Stimulated activated naive B cell treated with anti-CD40 and anti-IgM and Interleukin-4, amounts not matched to agents 10 μg/mL and 1 μg/mL and 100 μg/mL, for 72 hours (primary cell): ENCODE results near the gene PTGES.
"Not testable (repeated sequence)": the region's sequence is repeated elsewhere in the genome, so short reads cannot be mapped to it uniquely, and the experiment has no call there.

Experiments
- ATAC-seq, 2 donors: fragments of 150-1000 bp; cut with Tn5 transposase; replicated peaks; 2 replicates each; pipeline ENCODE4 v1.10.0; 2021; ENCODE audit warnings: moderate library complexity in 1 of 2
- DNase-seq: peaks from one replicate; pipeline ENCODE4 v3.0.0; 2021
- H3K27ac Mint-ChIP-seq: one replicate; pipeline ENCODE4 v1.8.0; 2022; ENCODE audit warnings: mild to moderate bottlenecking, mixed read lengths
- H3K27me3 Mint-ChIP-seq, 2 donors: one replicate each; pipeline ENCODE4 v1.8.0; 2022; ENCODE audit warnings: mixed read lengths in 2 of 2
- H3K36me3 Mint-ChIP-seq, 2 donors: one replicate each; pipeline ENCODE4 v1.8.0; 2022; ENCODE audit warnings: mixed read lengths in 2 of 2, mild to moderate bottlenecking in 1 of 2
- H3K4me1 Mint-ChIP-seq, 2 donors: one replicate each; pipeline ENCODE4 v1.8.0; 2022; ENCODE audit warnings: mixed read lengths in 2 of 2, mild to moderate bottlenecking in 1 of 2
- H3K4me3 Mint-ChIP-seq, 2 donors: one replicate each; pipeline ENCODE4 v1.8.0; 2022; ENCODE audit warnings: mild to moderate bottlenecking in 2 of 2, mixed read lengths in 2 of 2, moderate library complexity in 1 of 2
- H3K9me3 Mint-ChIP-seq, 2 donors: one replicate each; pipeline ENCODE4 v1.8.0; 2022; ENCODE audit warnings: mixed read lengths in 2 of 2, mild to moderate bottlenecking in 1 of 2

PTGES gene

GRCh38 chr9:129761293-129761900, 8.6 kb upstream of the PTGES start:
- no peaks in the 10 kb centered on the region for H3K36me3 Mint-ChIP-seq
- DNase-seq (no peak), ATAC-seq (no peak)
- H3K27me3 Mint-ChIP-seq, result peaks cover 26 to 34% of the 10 kb centered on the region in 2 donors
- H3K9me3 Mint-ChIP-seq, result no peaks in the 10 kb centered on the region
- H3K4me3 Mint-ChIP-seq, result no peak overlapping the region
- peaks cover 9 to 20% of the 10 kb centered on the region in 2 donors for H3K4me1 Mint-ChIP-seq
- H3K27ac Mint-ChIP-seq, result no peak overlapping the region

GRCh38 chr9:129760784-129761183, 7.9 kb upstream of the PTGES start:
- not testable (repeated sequence) for H3K4me3 Mint-ChIP-seq, ATAC-seq, H3K9me3 Mint-ChIP-seq, H3K36me3 Mint-ChIP-seq, DNase-seq, H3K27ac Mint-ChIP-seq
- peaks cover 26 to 37% of the 10 kb centered on the region in 2 donors for H3K27me3 Mint-ChIP-seq
- H3K4me1 Mint-ChIP-seq, result peaks cover 9 to 21% of the 10 kb centered on the region in 2 donors

- no peak overlapping the region for H3K4me3 Mint-ChIP-seq
- no peak for ATAC-seq
- H3K27ac Mint-ChIP-seq, result no peak overlapping the region
- no peaks in the 10 kb centered on the region for H3K36me3 Mint-ChIP-seq
- no peaks in the 10 kb centered on the region for H3K9me3 Mint-ChIP-seq
- H3K27me3 Mint-ChIP-seq, result peaks cover 29 to 45% of the 10 kb centered on the region in 2 donors
- H3K4me1 Mint-ChIP-seq, result peaks cover 9 to 21% of the 10 kb centered on the region in 2 donors
- no peak for DNase-seq
These were observed 7.1 kb upstream of the PTGES start for GRCh38 chr9:129759804-129760502.

GRCh38 chr9:129759319-129759718, 6.5 kb upstream of the PTGES start:
- Mint-ChIP-seq H3K9me3 (no peaks in the 10 kb centered on the region), H3K27me3 (peaks cover 29 to 46% of the 10 kb centered on the region in 2 donors), H3K4me3 (no peak overlapping the region), H3K36me3 (no peaks in the 10 kb centered on the region), H3K4me1 (peaks cover 9 to 21% of the 10 kb centered on the region in 2 donors), H3K27ac (no peak overlapping the region)
- no peak for ATAC-seq
- no peak for DNase-seq

- Mint-ChIP-seq H3K4me1 (peaks cover 16 to 30% of the 10 kb centered on the region in 2 donors), H3K27ac (no peak overlapping the region), H3K9me3 (no peaks in the 10 kb centered on the region), H3K27me3 (peaks cover 46 to 67% of the 10 kb centered on the region in 2 donors), H3K36me3 (no peaks in the 10 kb centered on the region), H3K4me3 (peak overlapping the region in 1 of 2 donors; percentile 61)
- no peak for DNase-seq
- peak; percentile 82 to 83 for ATAC-seq
These were observed 4.2 kb upstream of the PTGES start for GRCh38 chr9:129757045-129757444.

GRCh38 chr9:129756191-129756590, 3.3 kb upstream of the PTGES start:
- Mint-ChIP-seq H3K4me3 (no peak overlapping the region), H3K9me3 (no peaks in the 10 kb centered on the region), H3K27me3 (peaks cover 47 to 59% of the 10 kb centered on the region in 2 donors), H3K27ac (no peak overlapping the region), H3K36me3 (no peaks in the 10 kb centered on the region), H3K4me1 (peaks cover 16 to 30% of the 10 kb centered on the region in 2 donors)
- DNase-seq (no peak), ATAC-seq (no peak)

- no peaks in the 10 kb centered on the region for H3K36me3 Mint-ChIP-seq
- H3K4me1 Mint-ChIP-seq, result peaks cover 16 to 30% of the 10 kb centered on the region in 2 donors
- no peak overlapping the region for H3K27ac Mint-ChIP-seq
- no peak for ATAC-seq
- no peaks in the 10 kb centered on the region for H3K9me3 Mint-ChIP-seq
- no peak overlapping the region for H3K4me3 Mint-ChIP-seq
- H3K27me3 Mint-ChIP-seq, result peaks cover 48 to 55% of the 10 kb centered on the region in 2 donors
- DNase-seq, result no peak
These were observed 2.3 kb upstream of the PTGES start for GRCh38 chr9:129755151-129755550.

GRCh38 chr9:129751841-129752801, 721 bp downstream of the PTGES start:
- DNase-seq, result no peak
- H3K4me3 Mint-ChIP-seq, result peak overlapping the region; percentile 2 to 13
- no peaks in the 10 kb centered on the region for H3K9me3 Mint-ChIP-seq
- H3K36me3 Mint-ChIP-seq, result no peaks in the 10 kb centered on the region
- peaks cover 33 to 35% of the 10 kb centered on the region in 2 donors for H3K27me3 Mint-ChIP-seq
- H3K27ac Mint-ChIP-seq, result no peak overlapping the region
- H3K4me1 Mint-ChIP-seq, result peaks cover 10 to 18% of the 10 kb centered on the region in 2 donors
- no peak for ATAC-seq

- Mint-ChIP-seq H3K27ac (no peak overlapping the region), H3K4me1 (peaks cover 9 to 16% of the 10 kb centered on the region in 2 donors), H3K36me3 (no peaks in the 10 kb centered on the region), H3K9me3 (no peaks in the 10 kb centered on the region), H3K27me3 (peaks cover 25 to 32% of the 10 kb centered on the region in 2 donors), H3K4me3 (no peak overlapping the region)
- ATAC-seq (no peak), DNase-seq (no peak)
These were observed 2.7 kb downstream of the PTGES start for GRCh38 chr9:129750013-129750638.

- H3K9me3 Mint-ChIP-seq, result no peaks in the 10 kb centered on the region
- H3K4me1 Mint-ChIP-seq, result peaks cover 9 to 16% of the 10 kb centered on the region in 2 donors
- no peak overlapping the region for H3K27ac Mint-ChIP-seq
- no peak overlapping the region for H3K4me3 Mint-ChIP-seq
- H3K36me3 Mint-ChIP-seq, result no peaks in the 10 kb centered on the region
- DNase-seq (no peak), ATAC-seq (no peak)
- H3K27me3 Mint-ChIP-seq, result peaks cover 22 to 29% of the 10 kb centered on the region in 2 donors
These were observed 3.3 kb downstream of the PTGES start for GRCh38 chr9:129749575-129749974.

- not testable (repeated sequence) for H3K27ac Mint-ChIP-seq, H3K4me3 Mint-ChIP-seq, H3K36me3 Mint-ChIP-seq, ATAC-seq, DNase-seq, H3K9me3 Mint-ChIP-seq
- H3K27me3 Mint-ChIP-seq, result peaks cover 23 to 27% of the 10 kb centered on the region in 2 donors
- peaks cover 9 to 16% of the 10 kb centered on the region in 2 donors for H3K4me1 Mint-ChIP-seq
These were observed 3.8 kb downstream of the PTGES start for GRCh38 chr9:129749052-129749451.

- Mint-ChIP-seq H3K9me3 (no peaks in the 10 kb centered on the region), H3K4me1 (peaks cover 9 to 16% of the 10 kb centered on the region in 2 donors), H3K27me3 (peaks cover 19 to 23% of the 10 kb centered on the region in 2 donors), H3K36me3 (no peaks in the 10 kb centered on the region), H3K27ac (no peak overlapping the region), H3K4me3 (no peak overlapping the region)
- ATAC-seq, result no peak
- DNase-seq, result no peak
These were observed 4.6 kb downstream of the PTGES start for GRCh38 chr9:129748249-129748648.

- Mint-ChIP-seq H3K4me1 (peaks cover 2 to 7% of the 10 kb centered on the region in 2 donors), H3K36me3 (no peaks in the 10 kb centered on the region), H3K4me3 (no peak overlapping the region), H3K27ac (no peak overlapping the region), H3K27me3 (peaks cover 4 to 12% of the 10 kb centered on the region in 2 donors), H3K9me3 (no peaks in the 10 kb centered on the region)
- ATAC-seq (no peak), DNase-seq (no peak)
These were observed 6.6 kb downstream of the PTGES start for GRCh38 chr9:129746092-129746777.
